GM23338 (cell line): ENCODE results near the gene KIF4A. TPM values are rescaled to one million over a fixed set of nuclear protein-coding genes. Genes with fewer than 3 reads are reported as not detected.

Source experiments
- ATAC-seq: fragments of 200-7000 bp; cut with Tn5 transposase; 3 replicates; pipeline ENCODE4 v1.9.1; 2020
- DNase-seq: peaks from one replicate; pipeline ENCODE4 v3.0.0-alpha.2; 2015; ENCODE audit warnings: low spot score
- H2AFZ ChIP-seq: fragments of 200-600 bp; sonication (generic); 2 replicates; pipeline ENCODE4 v1.8.0; 2016; ENCODE audit warnings: antibody characterized with exemption, mild to moderate bottlenecking, moderate library complexity
- H3F3A ChIP-seq: fragments of 200-600 bp; sonication (generic); replicated peaks from 2 replicates; pipeline ENCODE4 v1.8.0; 2017; ENCODE audit warnings: antibody characterized with exemption, mixed run types, low read depth
- H3K27ac ChIP-seq: fragments of 200-600 bp; sonication (generic); 2 replicates; pipeline ENCODE4 v1.6.1; 2016; ENCODE audit warnings: low read depth
- H3K27me3 ChIP-seq: fragments of 200-600 bp; sonication (generic); 2 replicates; pipeline ENCODE4 v1.8.0; 2016; ENCODE audit warnings: mild to moderate bottlenecking, mixed run types, moderate library complexity; ENCODE audit not compliant: insufficient read depth
- H3K36me3 ChIP-seq: fragments of 200-600 bp; sonication (generic); 2 replicates; pipeline ENCODE4 v1.8.0; 2016; ENCODE audit warnings: mild to moderate bottlenecking; ENCODE audit not compliant: insufficient read depth
- H3K4me1 ChIP-seq: fragments of 200-600 bp; sonication (generic); 2 replicates; pipeline ENCODE4 v1.8.0; 2016; ENCODE audit warnings: mild to moderate bottlenecking, moderate library complexity; ENCODE audit not compliant: insufficient read depth
- H3K4me2 ChIP-seq: fragments of 200-600 bp; sonication (generic); 2 replicates; pipeline ENCODE4 v1.7.1; 2017; ENCODE audit warnings: mixed run types
- H3K4me3 ChIP-seq: fragments of 200-600 bp; sonication (generic); 2 replicates; pipeline ENCODE4 v1.6.1; 2016; ENCODE audit warnings: mixed run types
- H3K79me2 ChIP-seq: fragments of 200-600 bp; sonication (generic); replicated peaks from 2 replicates; pipeline ENCODE4 v1.8.0; 2017; ENCODE audit warnings: mild to moderate bottlenecking; ENCODE audit not compliant: insufficient read depth
- H3K9me2 ChIP-seq: fragments of 200-600 bp; sonication (generic); 2 replicates; pipeline ENCODE4 v1.8.0; 2017; ENCODE audit not compliant: insufficient read depth
- H4K20me1 ChIP-seq: fragments of 200-600 bp; sonication (generic); replicated peaks from 2 replicates; pipeline ENCODE4 v1.8.0; 2017; ENCODE audit warnings: mild to moderate bottlenecking; ENCODE audit not compliant: insufficient read depth
- H3K27ac Mint-ChIP-seq: 2 replicates; pipeline ENCODE4 v1.8.0; 2020; ENCODE audit warnings: inconsistent platforms, mild to moderate bottlenecking, moderate library complexity, mixed read lengths
- H3K27me3 Mint-ChIP-seq: 3 replicates; pipeline ENCODE4 v1.8.0; 2022; ENCODE audit warnings: low read depth, mild to moderate bottlenecking, moderate library complexity, mixed read lengths, inconsistent platforms; ENCODE audit not compliant: insufficient read depth, poor library complexity
- H3K36me3 Mint-ChIP-seq: 3 replicates; pipeline ENCODE4 v1.8.0; 2021; ENCODE audit warnings: low read depth, mild to moderate bottlenecking, inconsistent platforms, moderate library complexity, mixed read lengths
- H3K4me1 Mint-ChIP-seq: 3 replicates; pipeline ENCODE4 v1.8.0; 2020; ENCODE audit warnings: mild to moderate bottlenecking, inconsistent platforms, mixed read lengths
- H3K4me3 Mint-ChIP-seq: 3 replicates; pipeline ENCODE4 v1.8.0; 2021; ENCODE audit warnings: moderate library complexity, mild to moderate bottlenecking, inconsistent platforms, mixed read lengths
- H3K9me3 Mint-ChIP-seq: 3 replicates; pipeline ENCODE4 v1.8.0; 2020; ENCODE audit warnings: moderate library complexity, mild to moderate bottlenecking, inconsistent platforms, mixed read lengths
- CREB1 ChIP-seq: fragments of 250-450 bp; sonication (Bioruptor Pico); IDR thresholded peaks from 2 replicates; pipeline ENCODE4 v1.5.0; 2020; ENCODE audit warnings: low read depth, mild to moderate bottlenecking, moderate library complexity
- CTCF ChIP-seq, 2 experiments: fragments of 200-600 bp in 1 of 2; sonication (generic) in 1 of 2; conservative IDR thresholded peaks; 2 replicates each; pipeline versions ENCODE4 v1.5.1 to v1.6.1; 2016 to 2017; ENCODE audit warnings: antibody characterized with exemption in 2 of 2, low read depth in 2 of 2, mild to moderate bottlenecking in 2 of 2, moderate library complexity in 1 of 2
- ETS1 ChIP-seq: IDR thresholded peaks from 2 replicates; pipeline ENCODE4 v1.6.1; 2016; ENCODE audit warnings: antibody characterized with exemption
- EZH2 ChIP-seq: fragments of 200-600 bp; sonication (generic); IDR thresholded peaks from one replicate; pipeline ENCODE4 v1.8.0; 2017; ENCODE audit warnings: antibody characterized with exemption, mild to moderate bottlenecking, low read depth; ENCODE audit not compliant: unreplicated experiment
- EZH2phosphoT487 ChIP-seq: fragments of 200-600 bp; sonication (generic); IDR thresholded peaks from one replicate; pipeline ENCODE4 v1.8.1; 2018; ENCODE audit warnings: antibody characterized with exemption; ENCODE audit not compliant: unreplicated experiment
- NANOG ChIP-seq: IDR thresholded peaks from 2 replicates; pipeline ENCODE4 v1.6.1; 2016; ENCODE audit warnings: antibody characterized with exemption, borderline replicate concordance
- POLR2AphosphoS5 ChIP-seq: IDR thresholded peaks from 2 replicates; pipeline ENCODE4 v1.6.1; 2016; ENCODE audit warnings: antibody characterized with exemption, low read depth
- REST ChIP-seq: IDR thresholded peaks from one replicate; pipeline ENCODE4 v1.6.1; 2018; ENCODE audit warnings: antibody characterized with exemption; ENCODE audit not compliant: unreplicated experiment
- STAT1 ChIP-seq: IDR thresholded peaks from one replicate; pipeline ENCODE4 v1.6.1; 2016; ENCODE audit warnings: antibody characterized with exemption; ENCODE audit not compliant: unreplicated experiment
- ZNF114 ChIP-seq: fragments of 250-450 bp; sonication (Bioruptor Pico); IDR thresholded peaks from 2 replicates; pipeline ENCODE4 v1.5.0; 2020; ENCODE audit warnings: mild to moderate bottlenecking, moderate library complexity
- ZNF462 ChIP-seq: fragments of 250-450 bp; sonication (Bioruptor Pico); IDR thresholded peaks from 2 replicates; pipeline ENCODE4 v1.5.0; 2020; ENCODE audit warnings: mild to moderate bottlenecking, moderate library complexity
- polyA plus RNA-seq: library from polyadenylated mRNA; unstranded; fragments of >200 nt; fragmentation: Nextera tagmentation; extraction: Ambion mirVana; gene quantifications from 2 replicates; pipeline ENCODE4 v1.2.1, GENCODE V29; 2016
- total RNA-seq: library from RNA; depleted of rRNA; stranded (reverse); fragments of >200 nt; shearing (Covaris generic); gene quantifications from 2 replicates; pipeline ENCODE4 v1.2.3, GENCODE V29; 2014

Gene KIF4A
- total and polyA plus RNA-seq, 2 experiments from 2014 or later, result 21.5 to 27.6 TPM

- Mint-ChIP-seq H3K27me3 (peaks cover 2% of the 10 kb centered on the region), H3K36me3 (peaks cover 23% of the 10 kb centered on the region; the same call in 2 of the 3 replicates), H3K27ac (no peak overlapping the region), H3K4me1 (peaks cover 28% of the 10 kb centered on the region), H3K4me3 (no peak overlapping the region), H3K9me3 (no peaks in the 10 kb centered on the region)
- Histone ChIP-seq H3K4me2 (no peak overlapping the region), H3K4me1 (peaks cover 31% of the 10 kb centered on the region), H3K27me3 (no peaks in the 10 kb centered on the region), H2AFZ (no peak overlapping the region), H3K79me2 (peaks cover 93% of the 10 kb centered on the region), H3K9me2 (no peaks in the 10 kb centered on the region), H4K20me1 (no peaks in the 10 kb centered on the region; the same call in 1 of the 2 replicates), H3K4me3 (no peak overlapping the region), H3K27ac (no peak overlapping the region), H3F3A (no peaks in the 10 kb centered on the region), H3K36me3 (no peaks in the 10 kb centered on the region)
- TF ChIP-seq REST (no peak), CTCF (conservative IDR thresholded peaks at IDR 0.05; ENCODE audit: low read depth in 2 of 2) (no peak), EZH2phosphoT487 (no peak), ZNF462 (CRISPR knock-in tag) (no peak), POLR2AphosphoS5 (no peak), NANOG (no peak), CREB1 (CRISPR knock-in tag) (no peak), STAT1 (no peak), ETS1 (no peak), EZH2 (no peak), ZNF114 (CRISPR knock-in tag) (no peak)
- no peak for DNase-seq
- no peak for ATAC-seq
Measured at GRCh38 chrX:70468709-70469108, 178.8 kb downstream of the KIF4A start.
